Jurkat, Clone E6-1 (cell line): ENCODE data around the gene LYZL1.
"Not testable (repeated sequence)": the region's sequence is repeated elsewhere in the genome, so short reads cannot be mapped to it uniquely, and the experiment has no call there.

Source experiments
- DNase-seq: peaks from one replicate; pipeline ENCODE4 v3.0.0-alpha.2; 2011; ENCODE audit warnings: low read depth, low spot score
- H3K4me3 ChIP-seq: 2 replicates; pipeline ENCODE4 v1.5.1; 2011; ENCODE audit warnings: mild to moderate bottlenecking, low read length, control low read depth, moderate library complexity

LYZL1 gene

GRCh38 chr10:29353887-29354561, 65.2 kb downstream of the LYZL1 start:
- no peak for DNase-seq
- H3K4me3 ChIP-seq: no peak overlapping the region

GRCh38 chr10:29355411-29355991, 66.6 kb downstream of the LYZL1 start:
- no peak for DNase-seq
- H3K4me3 ChIP-seq: no peak overlapping the region

GRCh38 chr10:29356931-29357330, 68.1 kb downstream of the LYZL1 start:
- no peak overlapping the region for H3K4me3 ChIP-seq
- DNase-seq: no peak

GRCh38 chr10:29358010-29358616, 69.2 kb downstream of the LYZL1 start:
- DNase-seq: no peak
- no peak overlapping the region for H3K4me3 ChIP-seq

GRCh38 chr10:29360215-29360853, 71.5 kb downstream of the LYZL1 start:
- not testable (repeated sequence) for DNase-seq, H3K4me3 ChIP-seq
